HG02759 (cell line): ENCODE measurements around the gene GALNT9.
"Not testable (repeated sequence)": the region's sequence is repeated elsewhere in the genome, so short reads cannot be mapped to it uniquely, and the experiment has no call there.

Source experiments
- ATAC-seq: cut with Tn5 transposase; IDR thresholded peaks from one replicate; pipeline ENCODE4 v1.9.1; 2021; ENCODE audit warnings: mild to moderate bottlenecking, moderate library complexity; ENCODE audit not compliant: unreplicated experiment

The GALNT9 gene

DNA sequence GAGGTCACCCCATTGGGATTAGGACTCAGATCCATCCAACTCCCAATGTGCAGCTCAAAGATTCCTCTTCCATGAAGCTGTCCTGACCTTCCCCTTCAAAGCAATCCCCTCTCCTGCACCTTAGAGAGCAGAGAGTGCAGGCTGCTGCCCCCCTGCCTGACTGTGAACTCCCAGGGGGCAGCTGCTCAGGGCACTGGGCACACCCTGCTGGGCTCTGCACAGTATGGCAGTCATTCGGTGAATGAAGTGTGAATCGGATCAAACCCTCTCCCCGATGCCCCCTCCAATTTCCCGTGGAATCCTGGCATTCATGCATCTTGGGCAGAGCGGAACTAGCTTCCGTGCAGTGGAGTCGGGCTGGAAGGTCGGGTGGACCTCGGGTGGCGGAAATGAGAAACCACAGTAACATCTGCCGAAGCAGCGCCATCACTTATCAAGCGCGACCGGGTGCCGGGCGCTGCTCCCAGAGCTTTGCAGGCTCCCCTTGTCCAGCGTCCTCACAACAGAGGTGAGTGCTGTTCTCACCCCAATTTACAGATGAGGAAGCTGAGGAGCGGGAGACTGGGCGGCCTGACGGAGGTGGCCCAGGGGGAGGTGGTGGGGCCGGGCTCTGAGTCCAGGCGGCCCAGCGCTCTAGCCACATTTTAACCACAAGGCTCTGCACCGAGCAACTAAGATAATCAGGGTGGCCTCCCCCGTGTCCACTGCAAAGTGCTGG lies 14.7 kb downstream of the GALNT9 start:
- ATAC-seq = no peak

DNA sequence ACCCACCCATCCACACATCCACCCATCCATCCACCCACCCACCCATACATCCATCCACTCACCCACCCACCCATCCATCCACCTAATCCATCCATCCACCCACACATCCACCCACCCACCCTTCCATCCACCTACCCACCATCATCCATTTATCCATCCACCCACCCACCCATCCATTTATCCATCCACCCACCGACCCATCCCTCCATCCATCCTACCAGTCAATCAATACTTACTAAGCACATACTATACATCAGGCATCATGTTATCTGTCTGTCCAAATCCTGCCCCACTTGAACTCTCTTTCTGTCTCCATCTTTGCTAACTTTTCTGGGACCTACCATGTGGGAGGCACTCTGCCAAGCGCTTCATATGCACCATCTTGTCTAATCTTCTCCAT lies 15.4 kb downstream of the GALNT9 start:
- ATAC-seq = no peak

DNA sequence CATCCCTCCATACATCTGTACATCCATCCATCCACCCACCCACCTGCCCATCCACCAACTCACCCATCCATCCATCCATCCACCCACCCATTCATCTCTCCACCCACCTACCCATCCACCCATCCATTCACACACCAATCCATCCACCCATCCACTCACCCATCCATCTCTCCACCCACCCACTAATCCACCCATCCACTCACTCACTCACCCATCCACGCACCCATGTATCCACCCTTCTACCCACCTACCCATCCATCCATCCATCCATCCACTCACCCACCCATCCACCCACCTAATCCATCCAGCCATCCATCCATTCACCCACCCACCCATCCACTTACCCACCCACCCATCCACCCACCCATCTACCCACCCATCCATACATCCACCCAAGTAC lies 16.2 kb downstream of the GALNT9 start:
- no peak for ATAC-seq

DNA sequence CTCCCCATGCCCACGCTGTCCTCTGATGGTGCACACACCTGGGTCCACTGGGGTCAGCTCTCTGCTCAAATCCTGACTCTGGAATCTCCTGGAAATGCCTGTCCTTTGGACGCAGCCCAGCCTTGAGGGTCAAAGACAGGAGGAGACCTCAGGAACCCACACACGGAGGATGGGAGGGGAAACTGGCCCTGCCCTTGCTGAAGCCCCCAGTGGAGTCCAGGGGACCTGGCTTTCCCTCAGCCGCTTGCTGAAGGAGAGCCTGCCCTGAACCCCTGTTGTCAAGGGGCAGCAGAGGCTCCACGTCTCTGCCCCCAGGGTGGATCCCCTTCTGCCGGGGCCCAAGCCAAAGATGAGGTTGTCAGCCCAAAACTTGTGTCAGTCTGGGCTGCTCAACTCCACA lies 16.9 kb downstream of the GALNT9 start:
- ATAC-seq = no peak

DNA sequence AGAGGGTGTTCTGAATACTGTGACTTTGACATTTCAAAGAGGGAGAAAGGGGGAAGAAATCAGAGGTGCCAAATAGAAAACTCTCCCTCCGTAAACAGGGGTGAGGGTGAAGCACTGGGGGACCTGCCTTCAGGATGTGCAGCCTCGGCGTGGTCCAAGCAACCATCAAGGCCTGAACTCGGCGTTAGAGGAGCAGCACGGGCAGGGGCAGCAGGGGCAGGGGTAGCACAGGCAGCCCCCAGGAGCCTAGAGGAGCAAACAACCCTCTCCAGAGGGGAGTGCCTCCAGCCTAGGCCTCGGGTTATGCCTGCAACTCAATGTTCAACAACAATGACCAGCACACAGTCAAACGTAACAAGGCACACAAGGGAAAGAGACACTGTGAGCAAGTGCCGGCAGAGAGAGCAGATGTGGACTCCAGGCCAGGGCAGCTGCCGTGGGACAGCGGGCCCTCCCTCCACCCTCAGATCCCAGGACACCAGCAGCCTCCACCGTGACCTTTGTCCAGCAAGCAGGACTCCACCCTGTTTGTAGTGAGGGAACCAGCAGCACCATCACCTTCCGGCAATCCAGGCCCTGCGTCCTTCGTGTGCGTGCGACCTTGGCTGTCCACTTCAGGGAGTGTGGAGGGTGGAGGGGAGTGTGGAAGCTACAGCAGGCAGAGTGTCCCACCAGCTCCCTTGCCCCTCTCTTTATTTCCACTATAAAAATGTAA lies 18.0 kb downstream of the GALNT9 start:
- ATAC-seq = no peak

DNA sequence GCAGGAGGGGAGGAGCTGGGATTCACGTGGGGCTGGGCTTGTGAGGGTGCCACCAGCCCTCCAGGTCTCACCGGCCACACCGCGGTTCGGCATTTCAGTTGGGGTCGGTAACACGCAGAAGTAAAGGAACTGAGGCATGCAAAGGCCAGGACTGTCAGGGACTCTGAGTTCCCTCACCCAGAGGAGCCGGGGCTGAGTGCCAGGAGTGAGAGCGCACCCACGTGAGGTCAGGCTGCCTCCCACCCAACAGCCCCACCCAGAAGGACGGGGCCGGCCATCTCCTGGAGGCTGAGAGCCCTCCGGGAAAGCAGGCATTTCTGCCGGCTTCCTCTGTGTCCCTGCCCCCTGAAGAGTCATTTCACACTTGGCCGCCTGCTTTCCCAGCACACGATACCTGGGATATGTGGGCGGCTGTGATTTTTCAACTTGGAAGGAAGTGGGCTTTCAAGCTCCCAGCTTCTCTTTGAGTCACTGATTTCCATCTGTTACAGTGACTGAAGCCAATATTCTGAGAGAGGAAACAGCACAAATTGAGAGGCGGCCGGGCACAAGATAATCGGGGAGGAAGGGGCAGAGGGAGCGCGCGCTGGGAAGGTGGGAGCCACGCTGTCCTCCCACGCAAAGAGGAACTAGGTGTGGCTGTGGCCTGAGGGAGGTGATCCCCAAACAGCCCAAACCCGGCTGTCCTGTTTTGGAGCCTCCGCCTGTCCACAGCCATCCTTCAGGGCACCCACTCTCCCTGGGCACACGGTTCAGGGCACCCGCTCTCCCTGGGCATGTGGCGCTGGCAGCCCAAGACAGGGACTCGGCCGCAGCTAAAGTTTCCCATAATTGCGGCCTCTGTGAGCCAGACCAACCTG lies 19.0 kb downstream of the GALNT9 start:
- ATAC-seq = no peak

DNA sequence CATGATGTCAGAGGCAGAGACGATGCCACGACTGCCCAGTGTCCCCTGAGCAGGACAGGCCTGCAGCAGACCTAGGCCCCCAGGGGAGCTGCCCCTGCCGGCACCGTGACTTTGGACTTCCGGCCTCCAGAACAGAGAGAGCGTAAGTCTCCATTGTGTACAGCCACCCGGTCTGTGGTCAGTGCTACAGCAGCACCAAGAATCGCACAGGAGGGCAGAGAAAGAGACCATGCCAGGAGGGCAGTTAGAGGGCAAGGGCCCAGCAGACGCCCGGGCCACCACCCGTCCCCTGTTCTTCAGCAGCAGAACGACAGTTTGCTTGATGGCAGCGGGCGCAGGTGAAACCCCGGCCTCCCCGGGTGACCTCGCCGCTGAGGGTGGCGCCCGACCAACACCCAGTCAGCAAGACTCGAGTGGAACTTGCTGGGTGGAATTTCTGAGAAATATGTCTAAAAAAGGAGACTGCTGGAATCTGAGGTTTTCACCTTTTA lies 19.7 kb downstream of the GALNT9 start:
- ATAC-seq = no peak

DNA sequence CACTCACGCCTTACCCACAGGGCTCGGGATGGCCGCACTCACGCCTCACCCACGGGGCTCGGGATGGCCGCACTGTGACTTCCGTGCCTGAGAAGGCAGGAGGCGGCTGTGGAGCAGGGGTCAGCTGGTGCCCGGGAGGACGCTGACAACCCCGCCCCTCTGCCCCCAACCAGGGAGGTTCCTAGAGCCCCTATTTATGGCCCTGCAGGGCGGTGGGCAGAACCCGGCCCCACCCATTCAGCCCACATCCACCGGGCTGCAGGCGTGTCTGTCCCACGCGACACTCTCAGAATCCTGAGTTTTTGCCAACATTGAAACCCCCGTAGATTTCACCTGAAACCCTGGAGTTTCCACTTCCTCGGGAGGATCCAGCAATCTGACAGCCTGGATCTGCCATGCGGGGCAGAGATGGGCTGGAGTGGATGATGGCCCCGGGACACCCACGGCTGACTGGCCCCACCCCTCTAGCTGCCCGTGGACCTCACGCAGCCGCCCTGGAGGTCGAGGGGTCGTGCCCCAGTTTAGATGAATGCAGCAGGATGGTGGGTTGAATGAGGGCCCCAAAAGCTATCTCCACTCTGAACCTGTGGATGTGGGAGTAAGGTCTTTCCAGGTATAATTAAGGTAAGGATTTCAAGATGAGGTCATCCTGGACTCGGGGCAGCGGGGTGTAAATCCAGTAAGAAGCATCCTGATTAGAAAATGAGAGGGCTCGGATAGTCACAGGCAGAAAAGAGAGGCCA lies 20.4 kb downstream of the GALNT9 start:
- no peak for ATAC-seq

DNA sequence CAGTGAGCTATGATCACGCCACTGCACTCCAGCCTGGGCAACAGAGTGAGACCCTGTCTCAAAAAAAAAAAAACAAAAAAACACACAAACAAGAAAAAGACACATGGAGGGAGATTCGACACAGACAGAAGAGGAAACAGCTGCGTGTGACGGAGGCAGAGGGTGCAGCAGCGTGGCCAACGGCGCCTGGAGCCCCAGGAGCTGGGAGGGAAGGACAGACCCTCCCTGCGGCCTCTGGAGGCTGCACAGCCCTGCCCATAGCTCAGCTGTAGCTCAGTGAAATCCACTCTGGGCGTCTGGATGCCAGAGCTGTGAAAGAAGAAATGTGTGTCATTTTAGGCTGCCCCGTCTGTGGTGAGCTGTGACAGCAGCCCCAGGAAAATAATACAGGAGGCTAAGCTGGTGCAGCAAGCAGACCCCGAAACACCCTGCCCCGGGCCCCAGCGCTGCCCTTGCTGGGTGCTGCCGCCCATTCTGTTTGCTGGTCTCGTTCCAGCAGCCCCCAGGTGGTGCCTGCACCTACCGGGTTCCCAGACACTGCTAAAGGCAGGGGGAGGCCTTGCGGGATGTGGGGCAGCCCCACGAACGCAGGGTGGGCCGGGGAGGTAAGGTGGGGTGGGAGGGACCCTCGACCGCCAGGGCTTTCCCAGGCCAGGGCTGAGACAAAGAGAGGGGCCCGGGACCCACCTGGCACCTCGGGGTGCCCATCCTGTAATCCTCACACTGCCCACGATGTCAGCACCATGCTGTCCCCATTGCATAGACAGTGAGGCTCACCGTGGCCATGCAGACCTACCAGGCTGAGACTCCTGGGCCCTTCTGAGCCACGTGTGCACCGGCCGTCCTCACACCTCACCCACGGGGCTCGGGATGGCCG lies 21.2 kb downstream of the GALNT9 start:
- ATAC-seq = no peak

DNA sequence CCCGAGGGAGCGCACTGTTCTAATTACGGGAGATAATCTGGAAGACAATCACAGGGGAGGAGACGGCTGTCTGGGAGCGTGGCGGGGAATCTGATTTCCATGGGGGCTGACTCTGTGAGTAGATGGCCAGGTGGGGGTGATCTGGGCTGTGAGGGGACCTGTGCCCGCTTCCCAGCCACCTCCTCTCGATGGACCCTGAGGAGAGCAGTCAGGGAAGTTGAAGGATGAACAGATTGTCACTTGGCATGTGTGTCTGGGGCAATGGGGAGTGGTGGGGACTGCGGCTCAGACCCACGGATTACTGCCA lies 22.6 kb downstream of the GALNT9 start:
- no peak for ATAC-seq

DNA sequence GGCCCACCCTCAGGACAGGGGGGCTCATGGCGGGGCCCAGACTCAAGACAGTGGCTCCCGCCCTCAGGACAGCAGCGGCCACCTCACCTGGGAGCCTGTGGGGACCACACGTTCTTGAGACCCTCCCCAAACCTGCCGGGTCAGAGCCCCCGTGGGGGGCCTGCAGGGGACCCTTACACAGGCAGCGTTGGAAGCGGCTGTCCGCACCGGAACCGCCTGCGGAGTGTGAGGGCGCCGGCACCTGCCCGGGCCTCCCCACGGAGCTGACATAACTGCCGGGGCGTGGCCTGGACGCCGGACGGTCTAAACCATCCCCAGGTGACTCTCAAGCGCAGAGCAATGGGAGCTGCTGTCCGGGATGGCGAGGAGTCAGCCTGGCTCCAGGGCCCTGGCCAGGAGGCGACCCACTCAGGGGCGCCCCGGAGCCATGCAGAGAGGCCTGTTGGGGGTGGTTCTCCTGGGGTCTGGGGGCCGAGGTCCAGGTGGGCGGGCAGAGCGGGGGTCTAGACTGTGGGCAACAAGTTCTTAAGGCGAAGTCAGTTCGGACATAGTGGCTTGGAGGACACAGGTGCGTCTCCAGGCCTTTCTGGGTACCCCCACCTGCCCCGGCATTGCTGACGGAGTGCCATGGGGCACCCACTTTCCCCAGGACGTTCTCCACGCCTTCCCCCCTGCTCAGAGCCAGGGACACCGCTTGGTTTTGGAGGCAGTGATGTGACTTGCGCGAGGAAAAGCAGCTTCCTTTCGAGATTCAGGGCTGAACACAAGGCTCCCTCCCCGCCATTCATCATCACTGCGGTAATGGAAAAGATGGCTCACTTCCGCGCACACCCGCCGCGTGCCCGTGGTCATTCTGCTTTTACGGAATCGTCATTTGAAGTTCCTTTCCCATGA lies 23.2 kb downstream of the GALNT9 start:
- no peak for ATAC-seq

DNA sequence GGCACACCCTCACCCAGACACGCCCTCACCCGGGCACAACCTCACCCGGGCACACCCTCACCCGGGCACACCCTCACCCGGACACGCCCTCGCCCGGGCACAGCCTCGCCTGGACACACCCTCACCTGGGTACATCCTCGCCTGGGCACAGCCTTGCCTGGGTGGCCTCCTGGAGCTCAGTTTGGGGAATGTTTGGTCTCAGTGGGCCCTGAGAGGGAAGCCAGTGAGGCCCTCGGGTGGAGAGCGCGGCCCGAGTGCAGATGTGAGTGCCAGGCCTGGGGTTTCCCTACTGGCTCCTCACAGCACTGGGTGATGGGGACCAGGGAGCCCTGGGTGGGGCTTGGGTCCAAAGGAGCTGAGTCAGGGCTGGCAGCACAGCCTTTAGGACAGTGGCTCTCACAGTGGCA lies 23.8 kb downstream of the GALNT9 start:
- no peak for ATAC-seq

DNA sequence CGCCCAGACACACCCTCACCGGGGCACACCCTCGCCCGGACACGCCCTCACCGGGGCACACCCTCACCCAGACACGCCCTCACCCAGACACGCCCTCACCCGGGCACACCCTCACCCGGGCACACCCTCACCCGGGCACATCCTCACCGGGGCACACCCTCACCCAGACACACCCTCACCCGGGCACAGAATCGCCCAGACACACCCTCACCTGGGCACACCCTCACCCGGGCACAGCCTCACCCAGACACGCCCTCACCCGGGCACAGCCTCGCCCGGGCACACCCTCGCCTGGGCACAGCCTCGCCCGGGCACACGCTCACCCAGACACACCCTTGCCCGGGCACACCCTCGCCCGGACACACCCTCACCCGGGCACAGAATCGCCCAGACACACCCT lies 24.5 kb downstream of the GALNT9 start:
- ATAC-seq = not testable (repeated sequence)

DNA sequence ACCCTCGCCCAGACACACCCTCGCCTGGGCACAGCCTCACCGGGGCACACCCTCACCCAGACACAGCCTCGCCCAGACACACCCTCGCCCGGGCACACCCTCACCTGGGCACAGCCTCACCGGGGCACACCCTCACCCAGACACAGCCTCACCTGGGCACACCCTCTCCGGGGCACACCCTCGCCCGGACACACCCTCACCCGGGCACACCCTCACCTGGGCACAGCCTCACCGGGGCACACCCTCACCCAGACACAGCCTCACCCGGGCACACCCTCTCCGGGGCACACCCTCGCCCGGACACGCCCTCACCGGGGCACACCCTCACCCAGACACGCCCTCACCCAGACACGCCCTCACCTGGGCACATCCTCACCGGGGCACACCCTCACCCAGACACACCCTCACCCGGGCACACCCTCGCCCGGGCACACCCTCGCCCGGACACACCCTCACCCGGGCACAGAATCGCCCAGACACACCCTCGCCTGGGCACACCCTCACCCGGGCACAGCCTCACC lies 25.5 kb downstream of the GALNT9 start:
- not testable (repeated sequence) for ATAC-seq

DNA sequence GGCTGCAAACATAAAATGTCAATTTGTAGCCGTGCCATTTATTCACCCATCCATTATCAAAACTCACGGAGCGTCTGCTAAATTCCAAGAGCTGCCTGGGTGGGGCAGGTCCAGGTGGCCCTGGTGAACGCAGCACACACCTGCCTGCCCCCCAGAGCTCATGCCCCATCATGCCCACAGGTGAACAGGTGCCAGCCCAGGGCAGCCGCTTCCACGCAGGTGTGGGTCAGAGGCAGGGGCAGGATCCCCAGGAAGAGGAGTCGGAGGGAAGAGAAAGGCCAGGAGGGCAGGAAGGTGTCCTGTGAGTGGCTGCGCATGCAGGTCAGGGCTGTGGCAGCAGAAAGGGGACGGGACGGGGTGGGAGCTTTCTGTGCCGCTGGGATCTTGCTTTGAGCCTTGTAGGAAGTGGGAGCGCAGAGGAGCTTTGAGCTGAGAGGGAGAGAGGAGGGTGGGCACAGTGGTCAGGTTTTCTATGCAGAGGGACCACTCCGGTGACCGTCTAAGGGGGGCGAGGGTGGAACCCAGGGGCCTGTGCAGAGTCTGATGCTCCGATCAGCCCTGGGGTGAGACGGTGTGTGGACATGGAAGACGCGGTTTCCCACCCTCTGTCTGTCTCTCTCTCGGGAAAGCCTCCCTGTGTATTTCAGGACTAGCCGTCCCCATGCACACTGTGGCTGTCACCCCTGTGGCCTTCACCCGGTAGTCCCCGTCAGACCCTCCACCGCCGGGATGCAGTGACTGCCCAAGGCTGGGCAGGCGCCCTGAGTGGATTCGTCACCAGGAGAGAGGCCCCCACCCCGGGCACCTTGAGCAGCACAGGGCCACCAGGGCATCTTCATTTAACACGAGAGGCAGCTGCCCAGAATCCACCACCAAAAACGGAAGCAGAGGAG lies 26.7 kb downstream of the GALNT9 start:
- no peak for ATAC-seq

DNA sequence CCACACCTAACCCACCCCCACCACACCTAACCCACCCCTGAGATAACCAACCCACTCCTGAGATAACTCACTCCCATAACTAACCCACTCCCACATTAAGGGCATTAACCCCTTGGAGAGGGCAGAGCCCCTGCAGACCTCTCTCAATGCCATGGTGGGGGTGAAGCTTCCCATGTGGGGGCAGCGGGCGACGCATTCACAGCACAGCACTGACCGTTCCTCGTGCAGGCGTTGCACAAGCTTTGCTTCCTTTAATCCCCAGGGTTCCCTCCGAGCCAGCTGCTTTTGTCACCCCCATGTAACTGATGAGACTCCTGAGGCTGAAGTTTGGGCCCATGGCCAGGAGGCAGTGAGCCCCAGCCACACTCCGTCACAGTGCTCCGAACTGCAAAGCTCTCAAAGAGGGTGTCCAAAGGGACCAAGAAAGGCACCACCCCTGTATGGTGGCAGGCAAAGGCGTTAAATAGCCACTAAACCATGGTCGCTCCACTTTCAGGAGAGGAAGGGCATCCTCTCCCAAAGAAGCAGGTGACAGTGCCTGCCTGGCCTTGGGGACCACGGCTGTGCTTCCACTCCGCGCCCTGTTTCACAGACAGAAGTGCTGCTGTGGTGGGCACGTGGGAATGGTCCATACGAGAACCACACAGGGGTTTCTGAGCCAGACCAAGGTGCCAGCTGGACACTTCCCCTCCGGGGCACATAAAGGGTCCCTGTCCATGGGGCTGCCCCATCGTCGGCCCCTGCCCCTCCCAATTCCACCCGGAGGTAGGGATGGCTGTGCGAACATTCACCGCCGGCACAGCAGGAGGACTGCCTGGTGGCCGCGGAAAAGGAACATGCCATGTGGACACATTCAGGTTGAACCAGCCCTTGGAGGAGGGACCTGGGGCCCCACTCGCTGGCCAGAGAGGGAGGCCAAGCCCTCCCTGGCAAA lies 28.3 kb downstream of the GALNT9 start:
- ATAC-seq = no peak

DNA sequence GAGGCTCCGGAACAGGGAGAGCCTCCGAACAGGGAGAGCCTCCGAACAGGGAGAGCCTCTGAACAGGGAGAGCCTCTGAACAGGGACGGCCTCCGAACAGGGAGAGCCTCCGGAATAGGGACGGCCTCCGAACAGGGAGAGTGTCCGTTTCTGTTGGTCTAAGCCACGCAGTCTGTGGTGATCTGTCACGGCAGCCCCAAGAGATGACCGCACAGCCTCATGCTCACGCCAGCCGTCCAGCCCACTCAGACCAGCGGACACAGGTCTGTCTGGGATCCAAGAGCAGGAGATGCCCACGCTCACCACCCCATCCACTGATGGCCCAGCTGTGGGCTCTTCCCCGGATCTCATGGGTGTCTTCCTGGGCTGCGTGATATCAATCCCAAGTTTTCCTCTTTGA lies 33.3 kb downstream of the GALNT9 start:
- ATAC-seq = no peak
